HAP-1 (cell line): ENCODE measurements around the gene MST1R.
"Not testable (repeated sequence)": the region's sequence is repeated elsewhere in the genome, so short reads cannot be mapped to it uniquely, and the experiment has no call there.

Source experiments
- DNase-seq, 2 experiments: peaks; one replicate each; pipeline ENCODE4 v3.0.0-alpha.2; 2016 to 2020; ENCODE audit warnings: low spot score in 2 of 2
- H3K27me3 ChIP-seq: fragments of 250-450 bp; sonication (Bioruptor Pico); 2 replicates; pipeline ENCODE4 v1.5.1; 2020; ENCODE audit warnings: low read depth, mild to moderate bottlenecking, moderate library complexity
- H3K36me3 ChIP-seq: fragments of 250-450 bp; sonication (Bioruptor Pico); replicated peaks from 2 replicates; pipeline ENCODE4 v1.5.1; 2020; ENCODE audit warnings: mild to moderate bottlenecking
- H3K4me1 ChIP-seq: fragments of 250-450 bp; sonication (Bioruptor Pico); 2 replicates; pipeline ENCODE4 v1.5.1; 2020; ENCODE audit warnings: mild to moderate bottlenecking
- H3K4me3 ChIP-seq: fragments of 250-450 bp; sonication (Bioruptor Pico); 2 replicates; pipeline ENCODE4 v1.5.1; 2020; ENCODE audit warnings: mild to moderate bottlenecking, moderate library complexity
- H3K9me3 ChIP-seq: fragments of 250-450 bp; sonication (Bioruptor Pico); 2 replicates; pipeline ENCODE4 v1.5.1; 2020; ENCODE audit warnings: mild to moderate bottlenecking, moderate library complexity
- in situ Hi-C: fragments of 300-500 bp; cut with MboI; formaldehyde crosslinking; loops from 3 replicates; pipeline ENCODE4 v1.14.3; 2020; ENCODE audit warnings: low sequenced_read_pairs, inconsistent platforms, mixed read lengths

The MST1R gene

GRCh38 chr3:49926117-49926728 is 22.6 kb upstream of the MST1R start:
- Histone ChIP-seq H3K9me3 (no peaks in the 10 kb centered on the region), H3K4me1 (peaks cover 17% of the 10 kb centered on the region), H3K4me3 (no peak overlapping the region), H3K36me3 (no peaks in the 10 kb centered on the region), H3K27me3 (no peaks in the 10 kb centered on the region)
- in situ Hi-C loops, result no loop called here
- no peak for DNase-seq

DNA sequence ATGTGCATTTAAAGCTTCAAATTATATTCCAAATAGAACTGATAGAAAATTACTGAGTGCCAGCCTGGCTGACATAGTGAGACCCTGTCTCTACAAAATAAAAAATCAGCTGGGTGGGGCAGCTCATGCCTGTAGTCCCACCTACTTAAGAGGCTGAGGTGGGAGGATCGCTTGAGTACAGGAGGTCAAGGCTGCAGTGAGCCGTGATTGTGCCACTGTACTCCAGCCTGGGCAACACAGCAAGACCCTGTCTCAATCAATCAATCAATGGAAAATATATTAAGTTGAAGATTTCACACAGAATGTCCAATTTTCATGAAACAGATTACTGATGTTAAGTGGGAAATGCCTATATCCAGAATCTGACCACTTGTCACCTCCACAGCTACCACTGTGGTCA is 21.8 kb upstream of the MST1R start:
- no peaks in the 10 kb centered on the region for H3K36me3 ChIP-seq

GRCh38 chr3:49924683-49925082 is 21.0 kb upstream of the MST1R start:
- DNase-seq, result no peak
- Histone ChIP-seq H3K4me1 (peaks cover 6% of the 10 kb centered on the region; the same call in 1 of the 2 replicates), H3K9me3 (no peaks in the 10 kb centered on the region), H3K27me3 (no peaks in the 10 kb centered on the region), H3K36me3 (no peaks in the 10 kb centered on the region), H3K4me3 (no peak overlapping the region)
- in situ Hi-C loops, result no loop called here

More for the DNA sequence above, 21.8 kb upstream of the MST1R start:
- no peak for DNase-seq
- Histone ChIP-seq H3K9me3 (no peaks in the 10 kb centered on the region), H3K27me3 (no peaks in the 10 kb centered on the region), H3K4me1 (peaks cover 14% of the 10 kb centered on the region), H3K4me3 (no peak overlapping the region)
- in situ Hi-C loops, result no loop called here

DNA sequence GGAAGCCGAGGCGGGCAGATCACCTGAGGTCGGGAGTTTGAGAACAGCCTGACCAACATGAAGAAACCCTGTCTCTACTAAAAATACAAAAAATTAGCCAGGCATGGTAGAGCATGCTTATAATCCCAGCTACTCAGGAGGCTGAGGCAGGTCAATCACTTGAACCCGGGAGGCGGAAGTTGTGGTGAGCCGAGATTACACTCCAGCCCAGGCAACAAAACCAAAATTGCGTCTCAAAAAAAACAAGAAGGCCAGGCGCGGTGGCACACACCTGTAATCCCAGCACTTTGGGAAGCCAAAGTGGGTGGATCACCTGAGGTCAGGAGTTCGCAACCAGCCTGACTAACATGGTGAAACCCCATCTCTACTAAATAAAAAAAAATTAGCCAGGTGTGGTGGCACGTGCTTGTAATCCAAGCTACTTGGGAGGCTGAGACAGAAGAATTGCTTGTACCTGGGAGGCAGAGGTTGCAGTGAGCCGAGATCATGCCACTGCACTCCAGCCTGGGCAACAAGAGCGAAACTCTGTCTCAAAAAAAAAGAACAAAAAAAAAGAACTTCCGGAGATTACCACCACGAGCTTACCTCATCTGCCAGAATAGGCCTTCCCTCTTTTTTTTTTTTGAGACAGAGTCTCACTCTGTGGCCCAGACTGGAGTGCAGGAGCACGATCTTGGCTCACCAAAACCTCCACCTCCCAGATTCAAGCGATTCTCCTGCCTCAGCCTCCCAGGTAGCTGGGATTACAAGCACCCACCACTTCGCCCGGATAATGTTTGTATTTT is 14.3 kb upstream of the MST1R start:
- H3K4me3 ChIP-seq, H3K9me3 ChIP-seq, in situ Hi-C loops, H3K36me3 ChIP-seq, H3K27me3 ChIP-seq, H3K4me1 ChIP-seq, DNase-seq: not testable (repeated sequence)

DNA sequence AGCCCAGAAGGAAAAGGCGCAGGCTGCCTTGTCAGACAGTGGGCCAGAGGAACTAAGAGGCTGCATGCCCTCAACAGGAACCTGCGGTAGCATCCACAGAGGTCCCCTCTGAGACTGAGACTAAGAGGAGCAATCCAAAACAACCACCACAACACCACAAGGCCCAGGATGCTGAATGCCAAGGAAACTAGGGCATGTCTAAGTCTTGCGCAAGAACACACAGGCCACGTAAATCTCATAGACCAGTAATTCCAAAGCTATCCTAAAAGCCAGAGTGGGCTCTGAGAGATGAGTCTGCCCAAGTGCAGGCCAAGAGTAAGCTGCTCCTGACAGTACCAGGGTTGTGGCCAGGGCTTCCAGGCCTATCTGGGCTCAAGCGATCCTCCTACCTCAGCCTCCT is 13.0 kb upstream of the MST1R start:
- Histone ChIP-seq H3K9me3 (no peaks in the 10 kb centered on the region), H3K4me1 (no peaks in the 10 kb centered on the region), H3K4me3 (no peak overlapping the region), H3K36me3 (no peaks in the 10 kb centered on the region; the same call in 1 of the 2 replicates), H3K27me3 (no peaks in the 10 kb centered on the region)
- no peak for DNase-seq
- in situ Hi-C loops, result no loop called here

- Histone ChIP-seq H3K36me3 (no peaks in the 10 kb centered on the region; the same call in 1 of the 2 replicates), H3K4me1 (no peaks in the 10 kb centered on the region), H3K27me3 (no peaks in the 10 kb centered on the region), H3K9me3 (no peaks in the 10 kb centered on the region), H3K4me3 (no peak overlapping the region)
- DNase-seq, result no peak
- in situ Hi-C loops, result no loop called here
These were observed 11.2 kb upstream of the MST1R start for GRCh38 chr3:49914906-49915305.

- no peaks in the 10 kb centered on the region for H3K4me1 ChIP-seq
- no peak for DNase-seq
- no peaks in the 10 kb centered on the region for H3K9me3 ChIP-seq
- no peak overlapping the region for H3K4me3 ChIP-seq
- H3K36me3 ChIP-seq, result no peaks in the 10 kb centered on the region; the same call in 1 of the 2 replicates
- in situ Hi-C loops, result no loop called here
- H3K27me3 ChIP-seq, result no peaks in the 10 kb centered on the region
These were observed 9.2 kb upstream of the MST1R start for GRCh38 chr3:49912881-49913281.

DNA sequence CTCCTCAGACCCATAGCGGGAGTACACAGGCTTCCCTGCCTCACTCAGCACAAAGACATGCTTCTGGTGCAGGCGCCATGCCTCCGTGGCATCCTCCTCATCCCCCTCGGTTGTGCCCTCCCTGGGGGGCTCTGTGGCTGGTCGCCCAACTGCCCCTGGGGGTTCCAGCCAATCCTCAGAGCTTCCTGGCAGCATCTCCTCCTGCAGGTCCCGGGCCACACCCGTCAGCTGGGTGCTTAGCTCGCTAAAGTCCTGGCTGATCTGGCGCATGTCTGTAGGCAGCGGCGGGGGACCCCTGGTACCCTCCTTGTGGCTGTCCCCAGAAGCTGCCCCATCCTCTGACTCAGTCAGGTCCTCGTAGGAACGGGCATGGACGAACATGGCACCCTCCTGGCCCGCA is 7.9 kb upstream of the MST1R start:
- Histone ChIP-seq H3K9me3 (no peaks in the 10 kb centered on the region), H3K4me3 (no peak overlapping the region), H3K36me3 (no peaks in the 10 kb centered on the region; the same call in 1 of the 2 replicates), H3K4me1 (no peaks in the 10 kb centered on the region), H3K27me3 (no peaks in the 10 kb centered on the region)
- DNase-seq, result no peak
- in situ Hi-C loops, result no loop called here

- Histone ChIP-seq H3K4me3 (no peak overlapping the region), H3K9me3 (no peaks in the 10 kb centered on the region), H3K36me3 (no peaks in the 10 kb centered on the region; the same call in 1 of the 2 replicates), H3K4me1 (no peaks in the 10 kb centered on the region), H3K27me3 (no peaks in the 10 kb centered on the region)
- in situ Hi-C loops, result no loop called here
- DNase-seq, result no peak
These were observed 7.4 kb upstream of the MST1R start for GRCh38 chr3:49911124-49911420.

GRCh38 chr3:49910409-49911123 is 6.9 kb upstream of the MST1R start:
- no peaks in the 10 kb centered on the region for H3K9me3 ChIP-seq
- in situ Hi-C loops, result no loop called here
- H3K4me3 ChIP-seq, result no peak overlapping the region
- no peaks in the 10 kb centered on the region; the same call in 1 of the 2 replicates for H3K36me3 ChIP-seq
- no peaks in the 10 kb centered on the region for H3K4me1 ChIP-seq
- no peak for DNase-seq
- no peaks in the 10 kb centered on the region for H3K27me3 ChIP-seq

GRCh38 chr3:49908373-49909199 is 4.9 kb upstream of the MST1R start:
- no peaks in the 10 kb centered on the region for H3K9me3 ChIP-seq
- no peaks in the 10 kb centered on the region for H3K27me3 ChIP-seq
- in situ Hi-C loops, result no loop called here
- no peaks in the 10 kb centered on the region for H3K4me1 ChIP-seq
- no peak for DNase-seq
- H3K4me3 ChIP-seq, result no peak overlapping the region
- H3K36me3 ChIP-seq, result no peaks in the 10 kb centered on the region; the same call in 1 of the 2 replicates

DNA sequence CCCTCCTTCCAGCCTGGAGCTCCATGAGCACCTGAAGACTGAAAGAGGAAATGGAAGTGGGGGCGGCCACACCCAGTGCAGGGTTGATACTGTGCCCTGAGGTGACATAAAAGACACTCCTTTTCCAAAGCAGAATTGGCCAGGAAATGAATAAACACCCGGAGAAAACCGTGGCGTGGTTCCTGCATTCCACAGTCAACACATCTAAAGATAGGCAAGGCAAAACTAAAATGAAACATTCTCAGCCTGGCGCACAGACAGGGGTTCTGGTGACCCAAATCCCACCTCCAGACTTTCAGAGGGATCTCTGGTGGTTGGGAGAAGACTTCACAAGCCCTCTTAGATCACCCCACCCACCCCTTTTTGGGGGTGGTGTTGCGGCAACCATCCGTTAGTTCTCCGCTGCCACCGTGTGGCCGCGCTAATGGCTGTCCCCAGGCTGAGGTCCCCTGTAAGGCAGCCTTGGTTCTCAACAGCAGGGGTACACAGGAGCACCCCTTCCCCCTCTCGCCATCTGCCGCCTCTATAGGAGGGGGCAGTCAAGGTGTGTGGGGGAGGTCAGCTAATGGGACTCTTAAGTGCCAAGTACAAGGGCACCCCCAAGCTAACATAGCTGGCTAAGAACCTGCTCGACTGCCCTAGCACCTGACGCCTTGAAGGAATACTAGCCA is 2.5 kb upstream of the MST1R start:
- in situ Hi-C loops, result no loop called here
- H3K27me3 ChIP-seq, result no peaks in the 10 kb centered on the region
- no peaks in the 10 kb centered on the region for H3K9me3 ChIP-seq
- no peaks in the 10 kb centered on the region; the same call in 1 of the 2 replicates for H3K36me3 ChIP-seq
- peak in 1 of 2 experiments; percentile 41 for DNase-seq
- H3K4me1 ChIP-seq, result no peaks in the 10 kb centered on the region
- no peak overlapping the region for H3K4me3 ChIP-seq

- not testable (repeated sequence) for H3K4me1 ChIP-seq, H3K4me3 ChIP-seq
These were observed 775 bp upstream of the MST1R start for GRCh38 chr3:49904448-49904847.

More at GRCh38 chr3:49904448-49904847, 775 bp upstream of the MST1R start:
- H3K9me3 ChIP-seq, in situ Hi-C loops, H3K36me3 ChIP-seq, DNase-seq, H3K27me3 ChIP-seq: not testable (repeated sequence)
